HS-5 (cell line): Measurements from ENCODE around the gene COX8A.

ENCODE experiments used
- DNase-seq: peaks from one replicate; pipeline ENCODE4 v3.0.0-alpha.2; 2012; ENCODE audit warnings: low read depth

COX8A gene

GRCh38 chr11:64003807-64004589 is 29.6 kb downstream of the COX8A start:
- DNase-seq, result no peak

DNA sequence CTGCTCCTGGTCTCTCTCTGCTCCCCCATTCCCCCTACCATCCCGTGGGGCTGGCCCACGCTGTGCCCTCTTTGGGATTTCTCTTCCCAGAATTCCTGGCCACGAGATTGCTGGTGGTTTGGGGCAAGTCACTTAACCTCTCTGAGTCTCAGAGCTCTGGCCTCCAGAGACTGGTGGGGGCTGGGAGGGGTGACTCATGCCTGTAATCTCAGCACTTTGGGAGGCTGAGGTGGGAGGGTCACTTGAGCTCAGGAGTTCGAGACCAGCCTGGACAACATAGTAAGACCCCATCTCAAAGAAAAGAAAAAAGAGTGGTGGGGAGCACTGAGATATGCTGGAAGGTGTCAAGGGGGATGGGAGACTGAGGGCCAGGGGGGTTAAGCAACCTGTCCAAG is 30.2 kb downstream of the COX8A start:
- DNase-seq, result no peak

GRCh38 chr11:64005691-64006090 is 31.3 kb downstream of the COX8A start:
- DNase-seq, result no peak

DNA sequence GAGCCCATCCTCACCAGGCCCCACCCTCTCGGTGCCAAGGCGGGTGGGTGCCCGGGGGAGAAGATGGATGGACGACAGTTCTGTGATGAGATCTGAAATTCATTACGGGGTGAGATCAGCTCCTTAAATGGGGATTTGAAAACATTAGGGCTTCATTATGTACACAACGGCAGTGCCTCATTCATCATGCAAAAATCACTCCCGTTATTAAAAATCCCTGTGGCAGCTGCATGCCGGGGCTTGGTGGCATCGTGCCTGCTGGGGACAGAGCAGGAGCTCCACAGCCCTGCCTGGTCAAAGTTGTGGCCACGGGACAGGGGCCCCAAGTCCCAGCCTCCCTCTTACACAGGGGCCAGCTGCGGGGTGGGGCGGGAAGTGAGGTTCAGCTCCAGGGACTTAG is 32.0 kb downstream of the COX8A start:
- no peak for DNase-seq

DNA sequence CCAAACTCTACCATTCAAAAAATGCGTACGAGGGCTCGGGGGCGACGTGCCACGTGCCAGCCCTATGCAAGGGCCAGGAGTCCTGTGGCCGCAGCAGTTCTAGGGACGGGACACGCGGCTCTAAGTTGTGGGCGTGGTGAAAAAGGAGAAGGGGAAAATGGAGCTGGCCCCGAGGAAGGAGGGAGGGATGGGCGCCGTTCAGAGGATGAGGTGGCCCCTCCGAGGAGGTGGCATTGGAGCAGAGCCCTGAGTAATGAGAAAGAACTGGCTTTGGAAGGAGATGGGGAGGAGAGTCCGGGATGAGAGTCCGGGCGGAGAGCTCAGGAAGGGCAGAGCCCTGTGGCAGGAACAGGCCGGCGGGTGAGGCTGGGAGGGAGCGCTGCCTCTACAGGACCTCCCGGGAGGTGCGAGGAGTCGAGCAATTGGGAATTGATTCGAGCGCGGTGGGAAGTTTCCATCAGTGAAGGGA is 32.8 kb downstream of the COX8A start:
- DNase-seq, result no peak

DNA sequence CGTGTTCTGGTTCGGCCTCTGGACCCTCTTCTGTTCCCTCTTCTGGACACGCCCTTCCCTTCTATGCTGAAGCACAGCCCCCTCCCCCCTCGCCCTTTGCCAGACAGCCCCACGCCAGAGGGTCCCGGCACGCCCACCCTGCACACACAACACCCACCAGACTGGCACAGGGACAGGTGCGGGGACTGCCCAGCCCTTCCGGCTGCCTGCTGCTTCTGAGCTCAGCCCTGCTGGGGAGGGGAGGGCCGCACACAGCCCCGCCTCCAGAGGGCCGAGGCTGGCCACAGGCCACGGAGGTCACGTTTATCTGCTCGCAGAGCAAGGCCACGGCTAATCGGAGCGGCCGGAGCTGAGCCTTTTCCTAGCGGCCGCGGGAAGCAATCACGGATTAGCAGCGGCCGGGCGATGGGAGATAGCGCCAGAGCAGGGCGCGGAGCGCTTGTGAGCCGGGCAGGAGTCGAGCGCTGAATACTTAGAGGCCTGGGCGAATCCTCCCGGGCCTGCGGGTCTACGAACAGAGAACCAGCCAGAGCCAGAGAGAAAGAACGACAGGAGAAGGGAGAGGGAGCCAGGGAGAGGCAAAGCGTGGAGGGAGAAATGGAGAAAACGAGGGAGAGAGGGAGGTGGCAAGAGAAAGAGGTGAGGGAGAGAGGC is 33.3 kb downstream of the COX8A start:
- DNase-seq, result no peak

DNA sequence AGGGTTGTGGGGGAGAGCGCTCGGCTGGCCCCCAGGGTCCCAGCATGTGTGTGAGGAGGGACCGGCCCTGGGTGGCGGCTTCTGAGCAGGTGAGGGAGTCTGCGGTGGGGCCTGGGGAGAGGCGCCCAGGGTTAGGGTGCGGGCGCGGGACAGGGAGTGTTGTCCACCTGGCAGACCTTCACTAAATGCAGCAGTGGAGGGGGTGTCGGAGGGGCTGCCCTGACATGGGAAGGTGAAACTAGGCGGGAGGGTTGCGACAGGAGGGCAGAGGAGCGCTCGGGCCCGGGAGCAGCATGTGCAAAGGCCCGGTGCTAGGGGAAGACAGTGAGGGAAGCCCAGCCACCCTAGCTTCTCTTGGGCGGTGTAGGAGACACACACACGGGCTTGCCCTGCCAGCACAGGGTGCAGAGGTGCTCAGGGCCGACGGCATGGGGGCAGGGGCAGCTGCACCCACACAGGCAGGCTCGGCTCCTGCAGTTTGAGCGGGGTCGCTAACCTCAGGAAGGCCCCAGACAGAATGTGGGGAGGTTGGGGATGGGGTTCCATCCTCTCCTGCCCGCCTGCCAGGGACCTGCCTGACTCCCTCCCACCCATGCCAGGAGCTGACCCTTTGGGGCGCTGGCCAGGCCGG is 34.0 kb downstream of the COX8A start:
- DNase-seq, result no peak

DNA sequence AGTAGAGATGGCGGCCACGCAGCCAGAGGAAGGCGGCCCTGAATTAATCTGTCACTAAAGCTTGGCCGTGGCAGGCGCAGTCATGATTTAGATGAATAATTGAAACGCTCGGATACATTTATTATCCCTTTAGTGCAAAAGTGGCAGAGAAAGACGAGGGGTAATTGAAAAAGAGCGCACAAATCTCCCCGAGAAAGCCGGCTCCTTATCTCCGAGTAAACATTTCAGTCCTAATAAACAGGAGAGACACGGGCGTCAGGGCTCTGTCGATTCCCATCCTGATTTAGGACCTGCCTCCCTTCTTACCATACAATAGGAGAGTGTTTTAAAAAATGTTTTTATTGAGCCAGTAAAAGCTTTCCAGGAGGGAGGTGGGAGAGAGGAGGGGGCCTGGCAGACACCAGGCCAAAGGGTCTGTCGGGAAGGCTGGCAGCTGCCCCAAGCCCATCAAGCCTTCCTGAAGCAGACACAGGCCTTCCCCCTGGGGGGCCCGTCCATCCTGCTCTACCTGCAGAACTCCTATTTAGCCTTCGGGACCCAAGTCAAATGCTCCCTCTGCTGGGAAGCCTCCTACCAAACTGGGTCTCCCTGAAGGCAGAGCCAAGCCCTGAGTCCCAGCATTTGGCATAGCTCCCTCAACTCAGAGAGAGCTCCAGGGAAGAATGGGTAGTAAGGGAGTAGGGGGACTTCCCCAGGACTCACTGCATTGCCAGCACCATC is 34.7 kb downstream of the COX8A start:
- DNase-seq, result no peak

GRCh38 chr11:64009710-64010109 is 35.3 kb downstream of the COX8A start:
- DNase-seq, result no peak

DNA sequence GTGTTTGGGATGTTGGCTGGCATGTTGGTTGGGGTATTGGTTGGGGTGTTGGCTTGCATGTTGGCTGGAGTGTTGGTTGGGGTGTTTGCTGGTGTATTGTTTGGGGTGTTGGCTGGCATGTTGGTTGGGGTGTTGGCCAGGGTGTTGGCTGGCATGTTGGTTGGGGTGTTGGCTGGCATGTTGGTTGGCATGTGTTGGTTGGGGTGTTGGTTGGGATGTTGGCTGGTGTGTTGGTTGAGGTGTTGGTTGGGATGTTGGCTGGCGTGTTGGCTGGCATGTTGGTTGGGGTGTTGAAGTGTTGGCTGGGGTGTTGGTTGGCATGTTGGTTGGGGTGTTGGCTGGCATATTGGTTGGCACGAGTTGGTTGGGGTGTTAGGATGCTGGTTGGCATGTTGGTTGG is 36.4 kb downstream of the COX8A start:
- DNase-seq, result no peak

GRCh38 chr11:64011371-64011770 is 37.0 kb downstream of the COX8A start:
- DNase-seq, result no peak

- no peak for DNase-seq
Observed at GRCh38 chr11:64013141-64013896, 38.9 kb downstream of the COX8A start.

- no peak for DNase-seq
Observed at GRCh38 chr11:64014356-64014755, 39.9 kb downstream of the COX8A start.

GRCh38 chr11:64015510-64015909 is 41.1 kb downstream of the COX8A start:
- DNase-seq, result no peak

DNA sequence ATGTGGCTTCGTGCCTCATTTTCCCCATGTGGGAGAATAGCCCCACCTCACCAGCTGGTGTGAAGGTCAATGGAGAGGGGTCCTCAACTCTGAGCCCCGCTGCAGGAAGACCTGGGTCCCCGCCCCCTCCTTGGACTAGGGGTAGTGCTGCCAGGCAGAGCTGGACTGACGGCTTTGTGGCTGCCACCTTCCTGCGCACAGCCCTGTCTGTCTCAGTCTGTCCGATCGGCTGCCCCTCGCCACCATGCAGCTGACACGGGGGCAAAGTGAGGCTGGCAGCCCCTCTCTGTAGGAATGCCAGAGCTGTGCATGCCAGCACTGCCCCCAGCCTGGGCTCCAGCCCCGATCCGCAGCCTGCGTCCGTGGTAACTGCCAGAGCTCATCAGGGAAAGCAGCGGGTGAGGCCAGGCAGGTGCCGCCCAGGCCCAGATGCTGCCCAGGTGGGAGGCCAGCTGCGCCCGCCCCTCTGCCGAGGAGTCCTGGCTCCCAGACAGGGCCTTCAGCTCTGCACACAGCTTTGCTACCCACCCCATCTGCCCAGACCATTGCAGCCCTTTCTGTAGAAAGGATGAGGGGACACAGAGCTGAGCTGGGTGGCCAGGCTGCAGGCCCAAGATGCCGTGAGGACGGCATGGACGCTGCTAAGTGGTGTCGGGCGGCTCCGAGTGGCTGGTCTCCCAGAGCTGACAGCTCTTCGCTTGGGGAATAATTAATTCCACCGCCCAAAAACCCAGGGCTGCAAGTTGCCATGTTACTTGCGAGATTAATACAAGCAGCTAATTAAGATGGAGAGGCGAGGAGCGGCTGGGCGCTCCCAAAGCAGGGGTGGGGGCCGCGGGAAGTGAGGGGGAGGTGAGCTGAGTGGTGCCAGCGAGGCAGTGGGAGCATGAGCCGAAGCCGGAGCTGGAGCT is 41.8 kb downstream of the COX8A start:
- no peak for DNase-seq

GRCh38 chr11:64017945-64018224 is 43.5 kb downstream of the COX8A start:
- no peak for DNase-seq

- no peak for DNase-seq
Observed at GRCh38 chr11:64018310-64018709, 43.9 kb downstream of the COX8A start.

- DNase-seq, result no peak
Observed at GRCh38 chr11:64019106-64020037, 45.0 kb downstream of the COX8A start.

GRCh38 chr11:64020976-64021756 is 46.7 kb downstream of the COX8A start:
- DNase-seq, result no peak
